GM23338 (cell line): Measurements from ENCODE around the gene FILIP1.

ENCODE experiments used
- EZH2 ChIP-seq: fragments of 200-600 bp; sonication (generic); IDR thresholded peaks from one replicate; pipeline ENCODE4 v1.8.0; 2017; ENCODE audit warnings: antibody characterized with exemption, mild to moderate bottlenecking, low read depth; ENCODE audit not compliant: unreplicated experiment
- EZH2phosphoT487 ChIP-seq: fragments of 200-600 bp; sonication (generic); IDR thresholded peaks from one replicate; pipeline ENCODE4 v1.8.1; 2018; ENCODE audit warnings: antibody characterized with exemption; ENCODE audit not compliant: unreplicated experiment
- JUNB ChIP-seq: IDR thresholded peaks from one replicate; pipeline ENCODE4 v1.6.1; 2016; ENCODE audit warnings: antibody characterized with exemption; ENCODE audit not compliant: unreplicated experiment
- POLR2AphosphoS5 ChIP-seq: IDR thresholded peaks from 2 replicates; pipeline ENCODE4 v1.6.1; 2016; ENCODE audit warnings: antibody characterized with exemption, low read depth
- ZNF114 ChIP-seq: fragments of 250-450 bp; sonication (Bioruptor Pico); IDR thresholded peaks from 2 replicates; pipeline ENCODE4 v1.5.0; 2020; ENCODE audit warnings: mild to moderate bottlenecking, moderate library complexity
- ZNF331 ChIP-seq: fragments of 250-450 bp; sonication (Bioruptor Pico); IDR thresholded peaks from 2 replicates; pipeline ENCODE4 v1.5.0; 2020; ENCODE audit warnings: low read depth, mild to moderate bottlenecking, moderate library complexity
- TF ChIP-seq, protein P1 (sequence below), 2 experiments: fragments of 200-600 bp in 1 of 2; sonication (generic) in 1 of 2; conservative IDR thresholded peaks; 2 replicates each; pipeline versions ENCODE4 v1.5.1 to v1.6.1; 2016 to 2017; ENCODE audit warnings: antibody characterized with exemption in 2 of 2, low read depth in 2 of 2, mild to moderate bottlenecking in 2 of 2, moderate library complexity in 1 of 2
- TF ChIP-seq, protein P2 (sequence below): IDR thresholded peaks from 2 replicates; pipeline ENCODE4 v1.6.1; 2016; ENCODE audit warnings: antibody characterized with exemption

DNA sequence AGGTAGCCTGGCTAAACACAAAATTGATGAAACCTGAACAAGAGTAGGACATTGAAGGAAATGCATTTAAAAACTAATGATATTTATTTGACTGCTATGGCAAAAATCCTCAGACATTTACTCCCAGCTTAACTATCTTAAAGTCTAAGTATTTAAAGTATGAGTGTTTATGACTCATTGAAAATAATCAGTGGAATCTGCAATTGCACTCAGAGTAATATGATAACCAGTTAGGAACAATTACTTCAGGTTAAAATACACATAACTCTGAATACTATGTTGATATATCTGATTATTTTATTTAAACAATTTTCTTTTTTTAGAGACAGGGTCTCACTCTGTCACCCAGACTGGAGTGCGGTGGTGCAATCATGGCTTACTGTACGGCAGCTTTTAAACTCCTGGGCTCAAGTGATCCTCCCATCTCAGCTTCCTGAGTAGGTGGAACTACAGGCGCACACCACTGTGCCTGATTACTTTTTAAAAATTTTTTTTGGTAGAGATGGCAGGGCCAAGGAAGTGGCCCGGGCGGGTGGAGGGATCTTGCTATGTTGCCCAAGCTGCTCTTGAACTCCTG lies 43.9 kb downstream of the FILIP1 start:
- TF ChIP-seq, protein P1, sequence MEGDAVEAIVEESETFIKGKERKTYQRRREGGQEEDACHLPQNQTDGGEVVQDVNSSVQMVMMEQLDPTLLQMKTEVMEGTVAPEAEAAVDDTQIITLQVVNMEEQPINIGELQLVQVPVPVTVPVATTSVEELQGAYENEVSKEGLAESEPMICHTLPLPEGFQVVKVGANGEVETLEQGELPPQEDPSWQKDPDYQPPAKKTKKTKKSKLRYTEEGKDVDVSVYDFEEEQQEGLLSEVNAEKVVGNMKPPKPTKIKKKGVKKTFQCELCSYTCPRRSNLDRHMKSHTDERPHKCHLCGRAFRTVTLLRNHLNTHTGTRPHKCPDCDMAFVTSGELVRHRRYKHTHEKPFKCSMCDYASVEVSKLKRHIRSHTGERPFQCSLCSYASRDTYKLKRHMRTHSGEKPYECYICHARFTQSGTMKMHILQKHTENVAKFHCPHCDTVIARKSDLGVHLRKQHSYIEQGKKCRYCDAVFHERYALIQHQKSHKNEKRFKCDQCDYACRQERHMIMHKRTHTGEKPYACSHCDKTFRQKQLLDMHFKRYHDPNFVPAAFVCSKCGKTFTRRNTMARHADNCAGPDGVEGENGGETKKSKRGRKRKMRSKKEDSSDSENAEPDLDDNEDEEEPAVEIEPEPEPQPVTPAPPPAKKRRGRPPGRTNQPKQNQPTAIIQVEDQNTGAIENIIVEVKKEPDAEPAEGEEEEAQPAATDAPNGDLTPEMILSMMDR (conservative IDR thresholded peaks at IDR 0.05; ENCODE audit: low read depth in 2 of 2) = no peak
- TF ChIP-seq ZNF331 (CRISPR knock-in tag) (no peak), POLR2AphosphoS5 (no peak), EZH2 (no peak), JUNB (no peak), EZH2phosphoT487 (no peak), ZNF114 (no peak)
- TF ChIP-seq, protein P2, sequence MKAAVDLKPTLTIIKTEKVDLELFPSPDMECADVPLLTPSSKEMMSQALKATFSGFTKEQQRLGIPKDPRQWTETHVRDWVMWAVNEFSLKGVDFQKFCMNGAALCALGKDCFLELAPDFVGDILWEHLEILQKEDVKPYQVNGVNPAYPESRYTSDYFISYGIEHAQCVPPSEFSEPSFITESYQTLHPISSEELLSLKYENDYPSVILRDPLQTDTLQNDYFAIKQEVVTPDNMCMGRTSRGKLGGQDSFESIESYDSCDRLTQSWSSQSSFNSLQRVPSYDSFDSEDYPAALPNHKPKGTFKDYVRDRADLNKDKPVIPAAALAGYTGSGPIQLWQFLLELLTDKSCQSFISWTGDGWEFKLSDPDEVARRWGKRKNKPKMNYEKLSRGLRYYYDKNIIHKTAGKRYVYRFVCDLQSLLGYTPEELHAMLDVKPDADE = no peak
